GM12878 (cell line): ENCODE measurements around the gene P2RX1. TPM values are rescaled to one million over a fixed set of nuclear protein-coding genes. Genes with fewer than 3 reads are reported as not detected.

Source experiments
- ATF2 ChIP-seq: IDR thresholded peaks from 2 replicates; pipeline ENCODE4 v1.6.1; 2012; ENCODE audit warnings: low read length, inconsistent platforms
- CBFB ChIP-seq: IDR thresholded peaks from 2 replicates; pipeline ENCODE4 v1.6.1; 2016; ENCODE audit warnings: antibody characterized with exemption, low read depth
- E2F4 ChIP-seq: IDR thresholded peaks from 2 replicates; pipeline ENCODE4 v1.6.1; 2012; ENCODE audit warnings: low read depth, low read length, improper control_type of control experiment
- HDAC6 ChIP-seq: fragments of 200-600 bp; sonication (generic); IDR thresholded peaks from one replicate; pipeline ENCODE4 v1.8.0; 2017; ENCODE audit warnings: antibody characterized with exemption; ENCODE audit not compliant: unreplicated experiment
- IRF4 ChIP-seq: IDR thresholded peaks from 2 replicates; pipeline ENCODE4 v1.6.1; 2011; ENCODE audit warnings: low read depth, low read length
- MTA2 ChIP-seq: fragments of 450-650 bp; IDR thresholded peaks from 2 replicates; pipeline ENCODE4 v1.6.1; 2016; ENCODE audit warnings: low read depth, mild to moderate bottlenecking, moderate library complexity
- RFX5 ChIP-seq: IDR thresholded peaks from 2 replicates; pipeline ENCODE4 v1.6.1; 2011; ENCODE audit warnings: low read depth, low read length, improper control_type of control experiment
- SUZ12 ChIP-seq: fragments of 200-600 bp; sonication (generic); IDR thresholded peaks from one replicate; pipeline ENCODE4 v1.6.1; 2018; ENCODE audit warnings: antibody characterized with exemption, mild to moderate bottlenecking; ENCODE audit not compliant: unreplicated experiment
- TARDBP ChIP-seq: IDR thresholded peaks from 2 replicates; pipeline ENCODE4 v1.6.1; 2016; ENCODE audit warnings: borderline replicate concordance
- ZNF217 ChIP-seq: fragments of 450-650 bp; IDR thresholded peaks from 2 replicates; pipeline ENCODE4 v1.6.1; 2017; ENCODE audit warnings: antibody characterized with exemption, mild to moderate bottlenecking
- ZNF24 ChIP-seq: fragments of 450-650 bp; IDR thresholded peaks from 2 replicates; pipeline ENCODE4 v1.6.1; 2017; ENCODE audit warnings: antibody characterized with exemption, mild to moderate bottlenecking
- ZNF274 ChIP-seq: IDR thresholded peaks from one replicate; pipeline ENCODE4 v1.8.0; 2011; ENCODE audit not compliant: insufficient read length, insufficient read depth
- polyA plus RNA-seq, 11 experiments: library from polyadenylated mRNA; depleted of rRNA in 4 of 11; unstranded in 6 of 11; stranded (reverse) in 5 of 11; fragments of >200 nt; fragmentation: Nextera tagmentation in 4 of 11; fragmentation: Illumina TruSeq in 1 of 11; extraction: Ambion mirVana in 4 of 11; extraction: Trizol in 1 of 11; gene quantifications; 1 replicate in 1 of 11; 2 replicates in 10 of 11; pipeline versions ENCODE4 v1.2.1 to v1.2.3, GENCODE V29; 2011 to 2016; ENCODE audit warnings: inconsistent platforms in 2 of 11, missing spikeins in 2 of 11, low read depth in 1 of 11
- total RNA-seq, 4 experiments: library from RNA; depleted of rRNA in 3 of 4; stranded (reverse); fragments of >200 nt in 3 of 4; fragmentation: Illumina TruSeq in 1 of 4; extraction: Trizol in 1 of 4; gene quantifications; 2 replicates each; pipeline versions ENCODE4 v1.2.1 to v1.2.3, GENCODE V29; 2013 to 2021

Gene P2RX1
- total and polyA plus RNA-seq, 10 of the 15 experiments (the other 5 are each of a cell fraction or from before 2014, with no cell fraction given) = 0.12 to 6.2 (median 3.4) TPM

- TF ChIP-seq TARDBP = no peak
- TF ChIP-seq RFX5 = no peak
- TF ChIP-seq IRF4 = no peak
- no peak for TF ChIP-seq CBFB
- TF ChIP-seq MTA2 = no peak
- TF ChIP-seq HDAC6 = no peak
- no peak for TF ChIP-seq ZNF274
- TF ChIP-seq E2F4 = no peak
- no peak for TF ChIP-seq ZNF24
- no peak for TF ChIP-seq ZNF217
- no peak for TF ChIP-seq SUZ12
- no peak for TF ChIP-seq ATF2
Observed at GRCh38 chr17:3848229-3848835, 67.9 kb downstream of the P2RX1 start (continued).
